GM12864 (cell line): ENCODE results near the gene OLAH.
"Not testable (repeated sequence)": the region's sequence is repeated elsewhere in the genome, so short reads cannot be mapped to it uniquely, and the experiment has no call there.

Experiments
- DNase-seq: peaks from one replicate; pipeline ENCODE4 v3.0.0-alpha.2; 2011; ENCODE audit warnings: low read depth
- H3K4me3 ChIP-seq: 2 replicates; pipeline ENCODE4 v1.5.1; 2011; ENCODE audit warnings: mild to moderate bottlenecking, low read depth, low read length, control low read depth
- TF ChIP-seq, protein P1 (sequence below): IDR thresholded peaks from 2 replicates; pipeline ENCODE4 v1.5.1; 2011; ENCODE audit warnings: low read depth, mild to moderate bottlenecking, moderate library complexity, low read length, control low read depth, inconsistent platforms; ENCODE audit errors: missing control alignments

OLAH gene

DNA sequence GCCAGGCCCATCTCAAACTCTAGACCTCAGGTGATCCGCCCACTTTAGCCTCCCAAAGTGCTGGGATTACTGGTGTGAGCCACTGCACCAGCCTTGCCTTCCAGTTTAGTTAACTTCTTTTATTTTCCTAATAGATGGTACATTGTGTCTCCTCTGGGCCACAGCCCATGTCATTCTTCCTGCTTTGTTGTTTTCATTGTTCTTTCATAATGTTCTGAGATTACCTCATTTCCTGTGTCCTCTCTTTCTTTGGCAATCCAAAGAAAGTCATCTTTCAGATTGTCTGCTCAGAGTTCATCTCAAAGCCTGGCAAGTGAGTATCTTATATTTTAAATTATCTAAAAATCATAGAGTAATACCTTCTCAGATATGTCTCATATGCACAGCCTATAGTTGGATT is at the start of gene OLAH:
TSS of gene OLAH (plus strand) at position 270 of the 400 bp plus-strand sequence. CDS start 3,346 bp downstream, outside the sequence.
- TF ChIP-seq, protein P1, sequence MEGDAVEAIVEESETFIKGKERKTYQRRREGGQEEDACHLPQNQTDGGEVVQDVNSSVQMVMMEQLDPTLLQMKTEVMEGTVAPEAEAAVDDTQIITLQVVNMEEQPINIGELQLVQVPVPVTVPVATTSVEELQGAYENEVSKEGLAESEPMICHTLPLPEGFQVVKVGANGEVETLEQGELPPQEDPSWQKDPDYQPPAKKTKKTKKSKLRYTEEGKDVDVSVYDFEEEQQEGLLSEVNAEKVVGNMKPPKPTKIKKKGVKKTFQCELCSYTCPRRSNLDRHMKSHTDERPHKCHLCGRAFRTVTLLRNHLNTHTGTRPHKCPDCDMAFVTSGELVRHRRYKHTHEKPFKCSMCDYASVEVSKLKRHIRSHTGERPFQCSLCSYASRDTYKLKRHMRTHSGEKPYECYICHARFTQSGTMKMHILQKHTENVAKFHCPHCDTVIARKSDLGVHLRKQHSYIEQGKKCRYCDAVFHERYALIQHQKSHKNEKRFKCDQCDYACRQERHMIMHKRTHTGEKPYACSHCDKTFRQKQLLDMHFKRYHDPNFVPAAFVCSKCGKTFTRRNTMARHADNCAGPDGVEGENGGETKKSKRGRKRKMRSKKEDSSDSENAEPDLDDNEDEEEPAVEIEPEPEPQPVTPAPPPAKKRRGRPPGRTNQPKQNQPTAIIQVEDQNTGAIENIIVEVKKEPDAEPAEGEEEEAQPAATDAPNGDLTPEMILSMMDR: no peak
- no peak within 1 kb of the TSS for H3K4me3 ChIP-seq
- no peak for DNase-seq

DNA sequence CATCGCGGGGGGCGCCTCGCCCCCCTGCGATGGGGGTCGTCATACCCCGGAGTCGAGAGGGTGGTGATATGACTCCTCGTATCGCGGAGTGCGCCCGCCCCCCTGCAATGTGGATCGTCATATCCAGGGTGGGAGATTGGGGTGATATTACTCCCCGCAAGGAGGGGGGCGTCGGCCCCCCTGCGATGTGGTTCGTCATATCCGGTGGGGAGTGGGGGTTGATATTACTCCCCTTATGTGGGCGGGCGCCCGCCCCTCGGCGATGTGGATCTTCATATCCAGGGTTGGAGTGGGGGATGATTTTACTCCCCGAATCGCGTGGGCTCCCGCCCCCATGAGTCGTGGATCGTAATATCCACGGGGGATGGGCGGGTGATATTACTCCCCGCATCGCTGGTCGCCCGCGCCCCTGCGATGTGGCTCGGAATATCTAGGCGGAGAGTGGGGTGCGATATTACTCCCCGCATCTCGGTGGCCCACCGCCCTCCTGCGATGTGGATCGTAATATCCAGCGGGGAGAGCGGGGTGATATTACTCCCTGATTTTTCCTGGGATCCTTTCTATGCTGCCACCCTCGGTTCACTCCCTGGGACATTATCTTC is 47.7 kb upstream of the OLAH start:
- no peak overlapping the region for H3K4me3 ChIP-seq
- DNase-seq: no peak
- TF ChIP-seq, protein P1: no peak

DNA sequence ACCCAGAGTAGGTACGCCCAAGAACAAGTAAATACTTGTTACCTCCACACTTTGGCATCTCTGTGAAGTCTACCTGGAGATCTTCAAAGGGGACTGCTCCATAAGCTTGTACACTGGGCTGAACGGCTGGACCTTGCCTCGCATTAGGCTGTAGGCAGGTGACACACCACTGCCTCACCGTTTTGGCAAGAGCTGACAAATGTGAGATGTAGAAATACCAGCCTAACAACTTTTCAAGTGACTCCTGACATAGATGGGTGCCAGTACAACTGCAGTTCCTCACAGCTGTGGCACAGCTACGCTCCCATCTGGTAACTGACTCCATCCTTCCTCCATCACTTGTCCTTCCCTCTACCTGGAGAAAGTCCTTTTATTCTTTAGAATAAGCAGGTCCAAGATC is 30.2 kb upstream of the OLAH start:
- not testable (repeated sequence) for DNase-seq, H3K4me3 ChIP-seq

DNA sequence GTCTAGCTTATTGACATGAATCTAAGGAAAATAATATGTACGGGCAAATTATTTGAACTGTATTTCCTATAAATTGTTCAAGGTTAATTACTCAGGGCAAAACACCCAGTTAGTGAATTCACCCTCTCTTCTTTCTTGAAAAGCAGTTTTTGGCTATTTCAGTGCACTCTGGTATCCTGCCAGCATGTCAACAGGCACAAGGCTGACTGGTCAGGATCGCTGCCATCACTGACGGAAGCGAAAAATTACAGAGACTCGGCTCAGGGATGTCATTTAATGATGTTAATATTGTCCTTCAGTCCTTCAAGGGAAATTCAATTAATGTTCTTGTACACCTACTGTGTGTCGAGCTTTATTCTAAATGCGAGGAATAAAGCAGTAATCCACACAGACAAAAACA is 28.3 kb upstream of the OLAH start:
- TF ChIP-seq, protein P1: no peak
- H3K4me3 ChIP-seq: no peak overlapping the region
- no peak for DNase-seq

DNA sequence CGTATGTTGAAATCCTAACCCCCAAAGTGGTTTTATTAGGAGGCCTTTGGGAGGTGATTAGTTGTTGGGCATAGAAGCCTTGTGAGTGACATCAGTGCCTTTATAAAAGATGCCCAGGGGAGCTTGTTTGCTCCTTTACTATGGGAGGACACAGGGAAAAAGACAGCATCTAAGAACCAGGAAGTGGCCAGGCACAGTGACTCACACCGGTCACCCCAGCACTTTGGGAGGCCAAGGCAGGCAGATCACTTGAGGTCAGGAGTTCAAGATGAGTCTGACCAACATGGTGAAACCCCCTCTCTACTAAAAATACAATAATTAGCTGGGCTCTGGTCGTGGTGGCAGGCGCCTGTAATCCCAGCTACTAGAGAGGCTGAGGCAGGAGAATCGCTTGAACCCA is 22.8 kb upstream of the OLAH start:
- not testable (repeated sequence) for H3K4me3 ChIP-seq, DNase-seq

DNA sequence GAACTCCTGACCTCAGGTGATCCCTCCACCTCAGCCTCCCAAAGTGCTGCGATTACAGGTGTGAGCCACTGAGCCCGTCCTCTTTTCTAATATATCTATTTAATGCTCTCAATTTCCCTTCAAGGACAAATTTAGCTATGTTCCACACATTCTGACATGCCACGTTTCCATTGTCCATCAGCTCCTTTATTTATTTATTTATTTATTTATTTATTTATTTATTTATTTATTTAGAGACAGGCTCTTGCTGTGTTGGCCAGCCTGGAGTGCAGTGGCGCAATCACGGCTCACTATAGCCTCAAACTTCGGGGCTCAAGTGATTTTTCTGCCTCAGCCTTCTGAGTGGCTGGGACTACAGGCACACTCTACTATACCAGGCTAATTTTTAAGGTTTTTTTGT is 20.7 kb upstream of the OLAH start:
- not testable (repeated sequence) for DNase-seq, H3K4me3 ChIP-seq

DNA sequence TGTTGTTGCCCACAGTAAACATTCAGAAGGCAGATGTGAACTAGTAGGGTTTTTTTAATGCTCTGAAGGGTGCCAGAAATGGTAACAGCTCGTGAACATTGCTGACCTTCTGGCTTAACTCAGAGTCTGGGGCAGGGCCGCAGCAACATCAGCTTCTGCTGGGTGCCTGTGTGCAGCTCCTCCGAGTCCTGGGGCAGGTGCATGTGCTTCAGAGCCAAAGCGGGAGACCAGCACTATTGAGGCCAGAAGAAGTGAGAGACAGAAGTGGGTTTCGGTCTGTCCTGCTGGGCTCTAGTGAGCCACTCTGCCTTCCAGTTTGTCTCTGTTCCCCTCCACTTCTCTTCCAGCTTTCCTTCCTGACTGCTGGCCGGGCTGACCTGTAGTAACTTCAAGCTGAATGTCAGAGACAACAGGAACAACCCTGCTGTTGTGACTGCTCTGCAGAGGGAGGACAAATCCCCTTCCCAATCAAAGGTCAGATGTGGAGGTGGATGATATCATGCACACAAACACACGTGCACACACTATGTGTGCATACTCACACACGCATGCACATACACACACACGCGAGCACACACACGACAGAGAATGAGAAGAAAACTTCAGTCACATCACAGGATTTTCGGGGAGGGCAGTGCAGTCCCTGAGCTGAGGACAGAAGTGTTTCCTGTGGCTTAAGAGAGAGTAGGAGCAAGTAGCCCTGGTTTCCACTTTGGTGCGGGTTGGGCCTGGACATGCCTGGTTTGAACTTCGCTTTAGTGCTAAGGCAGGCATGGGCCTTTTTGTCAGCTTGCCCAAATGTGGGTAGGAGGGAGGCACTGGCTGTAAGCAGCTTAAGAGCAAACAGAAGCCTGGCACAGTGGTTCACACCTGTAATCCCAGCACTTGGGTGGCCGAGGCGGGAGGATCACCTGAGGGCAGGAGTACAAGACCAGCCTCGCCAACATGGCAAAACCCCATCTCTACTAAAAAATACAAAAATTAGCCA is 19.4 kb upstream of the OLAH start:
- DNase-seq, H3K4me3 ChIP-seq: not testable (repeated sequence)

DNA sequence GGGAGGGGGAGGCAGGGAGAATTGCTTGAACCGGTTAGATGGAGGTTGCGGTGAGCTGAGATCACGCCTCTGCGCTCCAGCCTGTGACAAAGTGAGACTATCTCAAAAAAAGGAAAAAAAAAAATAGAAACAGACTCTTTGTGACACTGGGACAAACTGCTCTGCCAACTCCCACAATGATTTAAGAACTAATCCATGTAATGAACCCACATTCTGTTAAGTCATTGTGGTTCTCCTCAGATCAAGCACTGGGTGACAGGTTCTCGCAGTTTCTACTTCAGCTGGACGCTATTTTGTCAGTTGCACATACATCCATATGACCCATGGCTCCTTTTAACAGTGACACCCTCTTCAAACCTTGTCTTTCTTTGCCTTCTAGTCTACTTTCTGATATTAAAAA is 18.7 kb upstream of the OLAH start:
- DNase-seq, H3K4me3 ChIP-seq: not testable (repeated sequence)

DNA sequence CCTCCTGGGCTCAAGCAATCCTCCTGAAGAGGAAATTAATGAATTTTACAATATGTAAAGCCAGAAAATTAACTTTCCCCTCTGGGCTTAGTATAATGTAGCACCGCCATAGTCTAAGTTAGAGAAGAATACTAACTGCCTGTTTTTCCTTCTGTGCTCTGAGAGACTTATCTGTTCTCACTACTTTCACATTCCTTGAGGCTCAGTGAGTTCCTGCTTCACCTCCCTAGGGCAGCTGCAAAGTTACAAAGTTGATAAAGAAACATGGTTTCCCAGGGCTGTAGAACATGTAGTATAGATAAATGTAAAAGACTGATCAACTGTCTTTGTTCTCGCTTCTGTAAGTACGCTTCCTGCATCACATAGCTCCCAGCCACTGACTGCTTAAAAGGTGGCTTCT is 16.0 kb upstream of the OLAH start:
- DNase-seq: no peak
- H3K4me3 ChIP-seq: no peak overlapping the region
- TF ChIP-seq, protein P1: no peak
